Activated CD8-positive, alpha-beta memory T cell treated with anti-CD3 and anti-CD28 coated beads, Interleukin-2, amount 10 ng/mL, durations not matched to agents 7 days and 5 days (primary cell): ENCODE results near the gene NTPCR. TPM values are rescaled to one million over a fixed set of nuclear protein-coding genes. Genes with fewer than 3 reads are reported as not detected.
"Not testable (repeated sequence)": the region's sequence is repeated elsewhere in the genome, so short reads cannot be mapped to it uniquely, and the experiment has no call there.

Source experiments
- ATAC-seq: fragments of 150-1000 bp; cut with Tn5 transposase; one replicate; pipeline ENCODE4 v1.10.0; 2021; ENCODE audit warnings: moderate library complexity
- CTCF ChIA-PET: fragments of 350-600 bp; sonication (Branson Sonifier 250); formaldehyde crosslinking; loops from one replicate; lab custom pipeline; 2021; ENCODE audit warnings: antibody characterized with exemption; lab: Charles Lee
- DNase-seq: peaks from one replicate; pipeline ENCODE4 v3.0.0-alpha.2; 2020
- H3K27ac Mint-ChIP-seq: one replicate; pipeline ENCODE4 v1.8.0; 2021; ENCODE audit warnings: mild to moderate bottlenecking, mixed read lengths
- H3K27me3 Mint-ChIP-seq: one replicate; pipeline ENCODE4 v1.8.0; 2021; ENCODE audit warnings: mixed read lengths
- H3K36me3 Mint-ChIP-seq: one replicate; pipeline ENCODE4 v1.8.0; 2021; ENCODE audit warnings: mild to moderate bottlenecking, mixed read lengths
- H3K4me1 Mint-ChIP-seq: one replicate; pipeline ENCODE4 v1.8.0; 2021; ENCODE audit warnings: mixed read lengths
- H3K4me3 Mint-ChIP-seq: one replicate; pipeline ENCODE4 v1.8.0; 2021; ENCODE audit warnings: mild to moderate bottlenecking, moderate library complexity, mixed read lengths
- H3K9me3 Mint-ChIP-seq: one replicate; pipeline ENCODE4 v1.8.0; 2022; ENCODE audit warnings: low read depth, mixed read lengths
- total RNA-seq, 2 experiments: library from RNA; stranded (reverse); gene quantifications; one replicate each; pipeline ENCODE4 v1.2.3, GENCODE V29; 2021

The NTPCR gene
- total RNA-seq, 2 experiments from 2014 or later = 27.2 to 27.5 TPM

- DNase-seq, H3K27ac Mint-ChIP-seq, CTCF ChIA-PET, H3K9me3 Mint-ChIP-seq, H3K27me3 Mint-ChIP-seq, H3K4me3 Mint-ChIP-seq, ATAC-seq, H3K36me3 Mint-ChIP-seq: not testable (repeated sequence)
- peaks cover 21% of the 10 kb centered on the region for H3K4me1 Mint-ChIP-seq
These were observed 36.1 kb upstream of the NTPCR start for GRCh38 chr1:232914271-232914670.

DNA sequence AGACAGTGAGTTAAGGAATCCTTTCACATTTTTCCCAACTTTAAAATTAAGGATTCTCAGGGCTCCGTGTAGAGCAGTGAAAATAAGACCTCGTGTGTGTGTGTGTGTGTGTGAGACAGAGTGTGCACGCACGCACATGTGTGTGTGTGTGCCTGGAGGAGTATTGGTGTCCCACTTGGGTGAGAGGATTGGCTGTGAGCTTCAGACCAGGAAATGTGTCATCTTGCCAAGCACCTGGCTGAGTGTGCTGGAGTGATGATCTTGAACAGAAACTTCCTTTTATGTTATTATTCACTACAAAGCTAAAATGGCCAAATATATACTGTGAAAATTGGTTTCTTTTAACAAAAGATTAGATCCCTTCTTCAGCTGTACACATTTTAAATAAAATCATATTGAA lies 35.2 kb upstream of the NTPCR start:
- peaks cover 2% of the 10 kb centered on the region for H3K9me3 Mint-ChIP-seq
- CTCF ChIA-PET = no interaction called here
- no peak overlapping the region for H3K4me3 Mint-ChIP-seq
- DNase-seq = no peak
- H3K27me3 Mint-ChIP-seq = no peaks in the 10 kb centered on the region
- H3K4me1 Mint-ChIP-seq = peaks cover 16% of the 10 kb centered on the region
- H3K36me3 Mint-ChIP-seq = peaks cover 9% of the 10 kb centered on the region
- no peak overlapping the region for H3K27ac Mint-ChIP-seq
- ATAC-seq = no peak

DNA sequence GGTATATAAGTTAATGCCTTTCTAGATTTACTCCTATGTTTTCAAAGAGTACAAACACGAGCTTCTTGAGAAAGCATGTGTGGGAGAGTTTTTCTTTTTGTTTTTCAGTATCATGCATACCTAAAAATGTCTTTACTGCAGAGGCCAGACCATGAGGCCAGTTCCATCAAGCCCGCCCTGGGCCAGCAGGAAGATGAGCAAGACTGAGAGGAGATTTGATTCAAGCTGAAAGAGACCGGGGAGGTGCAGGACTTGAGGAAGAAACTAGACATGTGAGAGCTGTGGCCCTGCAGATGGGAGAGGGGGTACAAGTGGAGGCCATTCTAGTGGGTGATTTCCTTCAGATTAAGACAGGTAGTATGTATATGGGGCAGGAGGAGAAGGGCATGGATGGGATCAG lies 33.4 kb upstream of the NTPCR start:
- Mint-ChIP-seq H3K9me3 (peaks cover 2% of the 10 kb centered on the region), H3K27me3 (no peaks in the 10 kb centered on the region), H3K27ac (no peak overlapping the region), H3K36me3 (peaks cover 11% of the 10 kb centered on the region), H3K4me1 (peaks cover 11% of the 10 kb centered on the region), H3K4me3 (no peak overlapping the region)
- DNase-seq (no peak), ATAC-seq (no peak)
- CTCF ChIA-PET = no interaction called here

DNA sequence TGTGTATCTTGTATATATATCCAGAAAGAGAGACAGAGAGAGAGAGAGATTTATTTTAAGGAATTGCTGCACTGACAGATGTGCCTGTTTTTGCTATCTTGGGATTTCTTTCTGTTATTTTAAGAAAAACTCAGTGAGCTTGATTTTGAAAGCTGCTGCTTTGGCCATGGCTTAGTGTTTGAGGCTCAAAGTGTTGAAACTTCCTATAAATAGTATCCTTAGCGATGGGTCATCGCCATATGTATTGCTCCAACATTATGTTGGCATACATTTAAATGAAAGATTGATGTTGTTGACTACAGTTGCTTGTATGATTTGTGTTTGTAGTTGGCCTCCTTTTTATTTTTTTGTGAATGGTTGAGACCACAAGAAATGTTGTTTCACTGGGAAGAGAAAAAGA lies 29.0 kb upstream of the NTPCR start:
- no peak for DNase-seq
- H3K4me3 Mint-ChIP-seq = no peak overlapping the region
- H3K36me3 Mint-ChIP-seq = peaks cover 17% of the 10 kb centered on the region
- peaks cover 2% of the 10 kb centered on the region for H3K9me3 Mint-ChIP-seq
- no peaks in the 10 kb centered on the region for H3K27me3 Mint-ChIP-seq
- H3K4me1 Mint-ChIP-seq = peaks cover 30% of the 10 kb centered on the region
- CTCF ChIA-PET = no interaction called here
- H3K27ac Mint-ChIP-seq = no peak overlapping the region
- ATAC-seq = no peak

DNA sequence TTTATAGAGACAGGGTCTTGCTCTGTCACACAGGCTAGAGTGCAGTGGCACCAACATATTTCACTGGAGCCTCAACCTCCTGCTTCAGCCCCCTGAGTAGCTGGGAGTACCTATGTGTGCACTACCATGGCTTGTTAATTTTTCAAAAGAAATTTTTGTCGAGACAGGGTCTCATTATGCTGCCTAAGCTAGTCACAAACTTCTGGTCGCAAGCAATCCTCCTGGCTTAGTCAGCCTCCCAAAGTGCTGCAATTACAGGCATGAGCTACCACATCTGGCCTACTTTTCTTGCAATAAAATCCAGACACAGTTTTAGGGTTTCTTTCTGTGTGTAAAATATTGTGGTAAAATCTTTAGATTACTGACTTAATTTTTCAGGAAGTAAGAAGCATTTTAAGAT lies 27.9 kb upstream of the NTPCR start:
- DNase-seq (no peak), ATAC-seq (no peak)
- Mint-ChIP-seq H3K36me3 (peaks cover 17% of the 10 kb centered on the region), H3K4me1 (peaks cover 23% of the 10 kb centered on the region), H3K9me3 (peaks cover 2% of the 10 kb centered on the region), H3K27me3 (no peaks in the 10 kb centered on the region), H3K27ac (no peak overlapping the region), H3K4me3 (no peak overlapping the region)
- CTCF ChIA-PET = no interaction called here

DNA sequence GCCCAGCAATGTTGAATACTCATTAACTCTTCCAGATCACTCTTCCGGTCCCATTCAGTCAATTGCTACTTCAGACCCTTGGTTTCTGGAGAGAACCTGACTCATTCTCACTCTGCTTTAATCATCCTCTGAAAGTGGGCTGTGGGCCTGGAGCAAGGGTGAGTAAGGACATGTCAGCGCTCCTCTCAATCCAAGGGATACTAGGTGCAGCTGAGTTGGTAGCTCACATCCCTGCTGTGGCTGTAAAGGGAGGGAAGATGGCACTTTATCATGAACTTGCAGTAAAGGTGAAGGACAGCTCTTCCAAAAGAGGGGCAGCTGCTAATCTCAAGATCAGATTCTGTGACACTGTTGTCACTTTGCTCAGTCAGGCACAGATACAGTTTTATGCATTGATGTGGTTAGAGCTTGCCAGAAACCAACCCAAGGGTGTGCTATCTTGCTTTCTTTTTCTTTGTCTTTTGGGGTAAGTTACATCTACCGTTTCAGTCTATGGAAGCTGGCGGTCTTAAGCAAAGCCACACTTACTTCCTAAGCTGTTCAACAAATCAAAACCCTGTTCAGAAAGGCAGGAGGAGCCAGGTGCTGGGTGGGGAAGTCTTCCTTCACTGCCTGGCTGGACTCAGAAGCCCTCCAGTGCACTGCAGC lies 26.5 kb upstream of the NTPCR start:
- DNase-seq = peak; percentile 72
- H3K36me3 Mint-ChIP-seq = peaks cover 15% of the 10 kb centered on the region
- H3K9me3 Mint-ChIP-seq = no peaks in the 10 kb centered on the region
- H3K27me3 Mint-ChIP-seq = no peaks in the 10 kb centered on the region
- peak overlapping the region; percentile 94 for H3K27ac Mint-ChIP-seq
- CTCF ChIA-PET = interaction anchor here (0.8 to 1.7 kb wide), 2 partner anchors 11 to 19 kb away, joined by 3 to 4 read pairs; no protein-coding TSS in a partner anchor
- peaks cover 23% of the 10 kb centered on the region for H3K4me1 Mint-ChIP-seq
- ATAC-seq = peak; percentile 94
- H3K4me3 Mint-ChIP-seq = peak overlapping the region; percentile 55

DNA sequence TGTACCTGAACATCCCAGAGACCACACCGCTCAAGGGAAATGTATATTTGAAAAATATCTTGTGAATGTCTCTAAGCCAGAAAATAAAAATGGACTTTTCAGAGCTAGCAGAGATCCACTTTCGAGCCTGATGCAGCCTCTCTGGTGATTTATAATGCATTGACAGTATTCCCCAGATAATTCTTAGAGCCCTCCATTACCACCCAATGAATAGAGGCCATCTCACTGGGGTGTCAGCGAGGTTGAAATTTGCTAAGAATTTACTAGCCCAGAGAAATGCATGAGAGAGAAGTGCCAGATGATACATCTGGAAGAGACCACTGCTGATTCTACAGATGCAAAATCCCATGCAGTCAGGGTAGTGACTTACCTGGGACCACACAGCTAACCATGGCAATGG lies 25.5 kb upstream of the NTPCR start:
- H3K36me3 Mint-ChIP-seq = peaks cover 12% of the 10 kb centered on the region
- H3K27me3 Mint-ChIP-seq = peaks cover 6% of the 10 kb centered on the region
- no peaks in the 10 kb centered on the region for H3K9me3 Mint-ChIP-seq
- no peak overlapping the region for H3K27ac Mint-ChIP-seq
- H3K4me1 Mint-ChIP-seq = peaks cover 23% of the 10 kb centered on the region
- CTCF ChIA-PET = no interaction called here
- ATAC-seq = no peak
- no peak for DNase-seq
- H3K4me3 Mint-ChIP-seq = no peak overlapping the region

DNA sequence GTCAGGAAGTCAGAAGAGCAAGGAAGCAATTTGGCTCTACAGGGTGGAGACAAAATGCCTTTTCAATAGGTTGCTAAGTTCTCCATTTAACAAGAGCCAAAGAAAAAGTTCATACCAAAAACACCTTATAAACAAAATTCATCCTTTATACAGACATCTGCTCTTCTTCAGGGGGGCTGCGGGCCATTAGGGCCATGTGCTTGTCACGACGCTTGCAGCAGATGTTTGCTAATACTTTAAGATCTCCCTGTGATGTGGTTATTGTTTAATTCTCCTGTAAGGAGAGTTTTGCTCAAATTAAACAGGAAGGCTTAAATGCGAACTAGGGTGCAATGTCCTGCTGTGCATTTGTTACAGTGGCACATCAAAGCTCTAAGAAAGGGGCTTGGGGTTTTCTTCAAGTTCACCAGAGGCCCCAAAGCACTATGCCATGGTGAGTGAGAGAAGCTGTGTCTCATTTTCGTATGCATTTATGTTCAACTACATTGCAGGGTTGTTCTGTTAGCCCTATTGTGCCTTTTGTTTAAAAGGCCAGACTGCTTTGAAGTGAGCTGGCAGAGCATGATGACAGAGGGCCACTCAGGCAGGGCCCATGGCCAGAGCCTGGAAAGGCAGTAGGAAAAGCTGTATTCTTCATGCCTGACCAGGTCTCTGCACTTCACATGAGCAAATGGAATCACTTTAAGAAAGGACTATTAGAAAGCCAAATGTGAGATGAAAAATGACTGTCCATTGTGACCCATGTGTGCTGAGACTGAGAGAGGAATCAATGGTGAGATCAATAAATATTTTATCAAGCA lies 24.8 kb upstream of the NTPCR start:
- peaks cover 6% of the 10 kb centered on the region for H3K27me3 Mint-ChIP-seq
- peaks cover 23% of the 10 kb centered on the region for H3K4me1 Mint-ChIP-seq
- H3K4me3 Mint-ChIP-seq = no peak overlapping the region
- H3K27ac Mint-ChIP-seq = no peak overlapping the region
- peaks cover 12% of the 10 kb centered on the region for H3K36me3 Mint-ChIP-seq
- DNase-seq = no peak
- no peak for ATAC-seq
- CTCF ChIA-PET = no interaction called here
- H3K9me3 Mint-ChIP-seq = no peaks in the 10 kb centered on the region

DNA sequence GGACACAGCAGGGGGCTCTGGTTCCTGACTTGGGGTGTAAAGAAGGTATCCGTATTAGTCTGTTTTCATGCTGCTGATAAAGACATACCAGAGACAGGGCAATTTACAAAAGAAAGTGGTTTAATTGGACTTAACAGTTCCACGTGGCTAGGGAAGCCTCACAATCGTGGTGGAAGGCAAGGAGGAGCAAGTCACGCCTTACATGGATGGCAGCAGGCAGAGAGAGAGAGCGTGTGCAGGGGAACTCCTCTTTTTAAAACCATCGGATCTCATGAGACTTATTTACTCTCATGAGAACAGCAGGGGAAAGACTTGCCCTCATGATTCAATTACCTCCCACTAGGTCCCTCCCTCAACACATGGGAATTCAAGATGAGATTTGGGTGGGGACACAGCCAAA lies 23.2 kb upstream of the NTPCR start:
- H3K9me3 Mint-ChIP-seq, ATAC-seq, H3K4me3 Mint-ChIP-seq, DNase-seq, H3K27ac Mint-ChIP-seq, H3K27me3 Mint-ChIP-seq: not testable (repeated sequence)
- Mint-ChIP-seq H3K4me1 (peaks cover 23% of the 10 kb centered on the region), H3K36me3 (peaks cover 10% of the 10 kb centered on the region)
- CTCF ChIA-PET = interaction anchor here (1.2 to 1.3 kb wide), 2 partner anchors 17 to 25 kb away, joined by 3 read pairs; no protein-coding TSS in a partner anchor

- H3K4me3 Mint-ChIP-seq = no peak overlapping the region
- H3K36me3 Mint-ChIP-seq = peaks cover 9% of the 10 kb centered on the region
- peaks cover 21% of the 10 kb centered on the region for H3K4me1 Mint-ChIP-seq
- H3K9me3 Mint-ChIP-seq = no peaks in the 10 kb centered on the region
- DNase-seq (no peak), ATAC-seq (no peak)
- peaks cover 6% of the 10 kb centered on the region for H3K27me3 Mint-ChIP-seq
- CTCF ChIA-PET = interaction anchor here (1.2 to 1.3 kb wide), 2 partner anchors 16 to 24 kb away, joined by 3 read pairs; no protein-coding TSS in a partner anchor
- H3K27ac Mint-ChIP-seq = no peak overlapping the region
These were observed 22.4 kb upstream of the NTPCR start for GRCh38 chr1:232927830-232928505.

- no peak overlapping the region for H3K27ac Mint-ChIP-seq
- no peak overlapping the region for H3K4me3 Mint-ChIP-seq
- ATAC-seq = no peak
- DNase-seq = no peak
- H3K9me3 Mint-ChIP-seq = no peaks in the 10 kb centered on the region
- CTCF ChIA-PET = no interaction called here
- H3K36me3 Mint-ChIP-seq = no peaks in the 10 kb centered on the region
- peaks cover 6% of the 10 kb centered on the region for H3K27me3 Mint-ChIP-seq
- no peaks in the 10 kb centered on the region for H3K4me1 Mint-ChIP-seq
These were observed 17.7 kb upstream of the NTPCR start for GRCh38 chr1:232932486-232933425.

DNA sequence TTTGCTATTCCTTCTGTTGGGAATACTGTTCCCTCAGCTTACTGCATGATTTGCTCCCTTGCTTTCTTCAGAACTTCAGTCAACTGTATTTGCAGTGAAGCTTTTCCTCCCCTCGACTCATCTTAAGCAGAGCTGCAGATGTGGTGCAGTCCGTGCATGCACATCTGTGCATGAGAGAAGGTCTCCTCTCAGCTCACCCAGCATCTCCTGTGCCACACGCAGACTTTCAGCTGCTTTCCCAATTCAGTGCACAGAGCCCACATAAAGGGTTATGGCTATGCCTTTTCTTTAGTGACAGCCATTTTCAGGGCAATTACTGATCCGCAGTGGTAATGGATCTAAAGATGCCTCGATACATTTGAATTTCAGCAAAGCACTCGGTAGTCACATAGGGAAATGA lies 13.5 kb upstream of the NTPCR start:
- H3K27ac Mint-ChIP-seq = no peak overlapping the region
- no peak overlapping the region for H3K4me3 Mint-ChIP-seq
- peaks cover 2% of the 10 kb centered on the region for H3K9me3 Mint-ChIP-seq
- CTCF ChIA-PET = no interaction called here
- no peaks in the 10 kb centered on the region for H3K36me3 Mint-ChIP-seq
- no peaks in the 10 kb centered on the region for H3K4me1 Mint-ChIP-seq
- ATAC-seq (no peak), DNase-seq (no peak)
- peaks cover 3% of the 10 kb centered on the region for H3K27me3 Mint-ChIP-seq
